ENCODE results near the gene CAPN11. TPM values are rescaled to one million over a fixed set of nuclear protein-coding genes. Genes with fewer than 3 reads are reported as not detected.

The CAPN11 gene
- total and polyA plus RNA-seq, 9 of the 15 experiments (the other 6 are each of a cell fraction or from before 2014, with no cell fraction given), result 0.03 to 0.61 (median 0.17) TPM; not detected in 1

DNA sequence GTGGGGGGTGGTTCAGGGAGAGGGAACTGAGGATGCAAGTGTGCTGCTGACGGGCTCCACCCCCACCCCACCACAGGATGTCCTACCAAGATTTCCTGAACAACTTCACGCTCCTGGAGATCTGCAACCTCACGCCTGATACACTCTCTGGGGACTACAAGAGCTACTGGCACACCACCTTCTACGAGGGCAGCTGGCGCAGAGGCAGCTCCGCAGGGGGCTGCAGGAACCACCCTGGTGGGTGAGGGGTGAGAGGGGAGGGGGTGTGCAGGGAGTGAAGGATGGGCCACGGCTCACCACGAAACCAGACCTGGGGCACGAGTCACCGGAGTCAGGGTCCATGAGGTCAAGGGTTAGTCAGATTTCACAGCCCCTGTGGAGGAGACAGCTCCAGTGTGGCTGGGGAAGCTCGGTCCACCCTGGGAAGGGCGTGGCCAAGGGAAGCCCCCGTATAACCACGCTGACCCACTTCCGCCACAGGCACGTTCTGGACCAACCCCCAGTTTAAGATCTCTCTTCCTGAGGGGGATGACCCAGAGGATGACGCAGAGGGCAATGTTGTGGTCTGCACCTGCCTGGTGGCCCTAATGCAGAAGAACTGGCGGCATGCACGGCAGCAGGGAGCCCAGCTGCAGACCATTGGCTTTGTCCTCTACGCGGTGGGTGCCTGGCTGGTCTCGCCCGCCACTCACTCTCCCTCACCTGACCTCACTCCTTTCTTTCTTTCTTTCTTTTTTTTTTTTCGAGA is 18.3 kb downstream of the CAPN11 start:
- no peak for ATAC-seq
- Histone ChIP-seq H3K9me3 (replicated peaks; ENCODE audit: control insufficient read depth, insufficient read depth, low read depth, low read length) (no peaks in the 10 kb centered on the region), H2AFZ (ENCODE audit: low read depth, low read length) (no peak overlapping the region), H3K36me3 (ENCODE audit: control insufficient read depth, insufficient read depth, low read length) (no peaks in the 10 kb centered on the region), H3K27me3 (ENCODE audit: control insufficient read depth in 2 of 2, insufficient read depth in 2 of 2, low read length in 2 of 2) (peaks cover 2 to 21% of the 10 kb centered on the region in 2 experiments; a peak in 2 of 5 replicates), H3K4me2 (ENCODE audit: insufficient read depth, low read length) (no peak overlapping the region; the same call in 1 of the 2 replicates), H3K27ac (ENCODE audit: extremely low read depth, low read depth, low read length) (no peak overlapping the region), H3K4me1 (replicated peaks in 1 of 2; ENCODE audit: control insufficient read depth in 2 of 2, insufficient read depth in 2 of 2, low read length in 2 of 2) (peaks cover 2 to 18% of the 10 kb centered on the region in 2 experiments; a peak in 3 of 5 replicates), H3K79me2 (ENCODE audit: control insufficient read depth, insufficient read depth, low read length) (no peaks in the 10 kb centered on the region), H4K20me1 (replicated peaks; ENCODE audit: control insufficient read depth, insufficient read depth, low read length) (no peaks in the 10 kb centered on the region), H3K9ac (ENCODE audit: insufficient read depth in 1 of 2, low read depth in 2 of 2, low read length in 2 of 2) (peak overlapping the region in 1 of 2 experiments; percentile 38; a peak in 1 of 4 replicates), H3K9me1 (ENCODE audit: control insufficient read depth, insufficient read depth, low read length) (no peaks in the 10 kb centered on the region), H3K4me3 (no peak overlapping the region)
- intact Hi-C loops (cut with micrococcal nuclease), result no loop called here
- in situ Hi-C loops (cut with MboI), result no loop called here
- no TSS peak for BruUV-seq (replicated peaks)
- FAIRE-seq, result no peak
- no peak for DNase-seq (ENCODE audit: extremely low read depth in 1 of 4, low spot score in 3 of 4)
- 18% methylated on average over 23 of the region's 24 CpGs for WGBS (ENCODE audit: insufficient coverage, low coverage, missing lambda C conversion rate)
- POLR2A ChIA-PET, result interaction anchor here (0.5 to 1.5 kb wide), 6 partner anchors 10 to 269 kb away, joined by 3 to 7 read pairs (median 4); partner anchors contain the start of gene HSP90AB1
- CTCF ChIA-PET (ENCODE audit: low intra/inter-chr PET ratio), result no interaction called here
- TF ChIP-seq ZBTB7A (IDR thresholded peaks at IDR 0.05; ENCODE audit: borderline replicate concordance, control insufficient read depth, low read depth, low read length) (peak; percentile 55; the same call in 1 of the 2 replicates), HMG20A (CRISPR knock-in tag; conservative IDR thresholded peaks at IDR 0.05) (no peak), FOXK2 (conservative IDR thresholded peaks at IDR 0.05 in 1 of 2, IDR thresholded peaks at IDR 0.05 in 1 of 2; ENCODE audit: low read depth in 2 of 2) (no peak), KLF13 (tag; IDR thresholded peaks at IDR 0.05; ENCODE audit: borderline replicate concordance, low read depth) (no peak), CREM (IDR thresholded peaks at IDR 0.05; ENCODE audit: low read depth) (0 out of 2 replicates have a peak, but pooled peaks have one; percentile 14), NR2C2 (CRISPR knock-in tag; IDR thresholded peaks at IDR 0.05) (peak; percentile 56; the same call in 1 of the 2 replicates), NR2C2 (tag; IDR thresholded peaks at IDR 0.05) (no peak), BHLHE40 (IDR thresholded peaks at IDR 0.05; ENCODE audit: low read length) (peak; percentile 13; the same call in 1 of the 2 replicates), TCF3 (CRISPR knock-in tag; IDR thresholded peaks at IDR 0.05) (no peak), ZKSCAN8 (CRISPR knock-in tag; IDR thresholded peaks at IDR 0.05) (no peak), ZBED1 (IDR thresholded peaks at IDR 0.05) (no peak)
- TF ChIP-seq, protein P1, sequence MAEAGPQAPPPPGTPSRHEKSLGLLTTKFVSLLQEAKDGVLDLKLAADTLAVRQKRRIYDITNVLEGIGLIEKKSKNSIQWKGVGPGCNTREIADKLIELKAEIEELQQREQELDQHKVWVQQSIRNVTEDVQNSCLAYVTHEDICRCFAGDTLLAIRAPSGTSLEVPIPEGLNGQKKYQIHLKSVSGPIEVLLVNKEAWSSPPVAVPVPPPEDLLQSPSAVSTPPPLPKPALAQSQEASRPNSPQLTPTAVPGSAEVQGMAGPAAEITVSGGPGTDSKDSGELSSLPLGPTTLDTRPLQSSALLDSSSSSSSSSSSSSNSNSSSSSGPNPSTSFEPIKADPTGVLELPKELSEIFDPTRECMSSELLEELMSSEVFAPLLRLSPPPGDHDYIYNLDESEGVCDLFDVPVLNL (CRISPR knock-in tag; IDR thresholded peaks at IDR 0.05; ENCODE audit: low read depth), result peak; percentile 46; the same call in 1 of the 2 replicates

Measured in K562 (cell line).